Fibroblast of lung (primary cell): Measurements from ENCODE around the gene KCTD6.

Experiments
- EZH2 ChIP-seq: IDR thresholded peaks from 2 replicates; pipeline ENCODE4 v1.5.1; 2012; ENCODE audit warnings: low read length, control low read depth, mild to moderate bottlenecking; ENCODE audit errors: missing control alignments
- TF ChIP-seq, protein P1 (sequence below), 2 donors: IDR thresholded peaks in 1 of 2; conservative IDR thresholded peaks in 1 of 2; 1 replicate in 1 of 2; 2 replicates in 1 of 2; pipeline ENCODE4 v1.5.1; 2011 to 2012; ENCODE audit warnings: low read length in 2 of 2, control low read depth in 1 of 2, inconsistent platforms in 1 of 2, low read depth in 1 of 2, mild to moderate bottlenecking in 1 of 2

- TF ChIP-seq, protein P1, sequence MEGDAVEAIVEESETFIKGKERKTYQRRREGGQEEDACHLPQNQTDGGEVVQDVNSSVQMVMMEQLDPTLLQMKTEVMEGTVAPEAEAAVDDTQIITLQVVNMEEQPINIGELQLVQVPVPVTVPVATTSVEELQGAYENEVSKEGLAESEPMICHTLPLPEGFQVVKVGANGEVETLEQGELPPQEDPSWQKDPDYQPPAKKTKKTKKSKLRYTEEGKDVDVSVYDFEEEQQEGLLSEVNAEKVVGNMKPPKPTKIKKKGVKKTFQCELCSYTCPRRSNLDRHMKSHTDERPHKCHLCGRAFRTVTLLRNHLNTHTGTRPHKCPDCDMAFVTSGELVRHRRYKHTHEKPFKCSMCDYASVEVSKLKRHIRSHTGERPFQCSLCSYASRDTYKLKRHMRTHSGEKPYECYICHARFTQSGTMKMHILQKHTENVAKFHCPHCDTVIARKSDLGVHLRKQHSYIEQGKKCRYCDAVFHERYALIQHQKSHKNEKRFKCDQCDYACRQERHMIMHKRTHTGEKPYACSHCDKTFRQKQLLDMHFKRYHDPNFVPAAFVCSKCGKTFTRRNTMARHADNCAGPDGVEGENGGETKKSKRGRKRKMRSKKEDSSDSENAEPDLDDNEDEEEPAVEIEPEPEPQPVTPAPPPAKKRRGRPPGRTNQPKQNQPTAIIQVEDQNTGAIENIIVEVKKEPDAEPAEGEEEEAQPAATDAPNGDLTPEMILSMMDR (conservative IDR thresholded peaks at IDR 0.05 in 1 of 2, IDR thresholded peaks at IDR 0.05 in 1 of 2; ENCODE audit: low read depth in 1 of 2, low read length in 2 of 2), result no peak
- no peak for TF ChIP-seq EZH2
Observed at GRCh38 chr3:58495101-58495500, 3.2 kb downstream of the KCTD6 start.
